ENCODE results near the gene ARHGEF4.
"Not testable (repeated sequence)": the region's sequence is repeated elsewhere in the genome, so short reads cannot be mapped to it uniquely, and the experiment has no call there.

ARHGEF4 gene

DNA sequence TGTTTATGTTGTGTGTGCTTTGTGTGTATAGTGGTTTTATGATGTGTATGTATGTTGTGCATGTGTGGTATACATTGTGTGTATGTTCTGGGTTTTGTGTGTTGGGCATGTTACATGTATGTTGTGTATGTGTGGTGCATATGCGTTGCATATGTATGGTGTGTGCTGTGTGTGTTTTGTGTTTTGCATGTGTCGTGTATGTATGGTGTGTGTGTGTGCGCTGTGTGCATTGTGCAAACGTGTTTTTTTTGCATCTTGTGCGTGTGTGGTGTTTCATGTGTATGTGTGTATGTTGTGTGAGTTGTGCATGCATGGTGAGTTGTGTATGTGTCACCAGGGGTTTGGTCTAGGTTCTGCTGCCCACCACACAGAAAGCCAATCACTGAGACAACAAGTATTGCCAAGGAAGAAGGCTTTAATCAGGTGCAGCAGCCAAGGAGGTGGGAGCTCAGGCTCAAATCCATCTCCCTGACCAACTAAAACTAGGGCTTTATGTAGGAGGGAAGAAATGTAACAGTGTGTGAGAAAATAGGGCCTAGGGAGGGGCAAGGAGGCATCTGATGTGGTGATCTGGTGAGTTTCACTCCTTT lies 140.8 kb downstream of the ARHGEF4 start:
- Mint-ChIP-seq H3K36me3 (no peaks in the 10 kb centered on the region), H3K27me3 (no peaks in the 10 kb centered on the region), H3K4me1 (no peaks in the 10 kb centered on the region), H3K27ac (no peak overlapping the region), H3K9me3 (no peaks in the 10 kb centered on the region), H3K4me3 (no peak overlapping the region)
- DNase-seq (ENCODE audit: low spot score in 2 of 2) (no peak), ATAC-seq (ENCODE audit: low read depth) (no peak)

DNA sequence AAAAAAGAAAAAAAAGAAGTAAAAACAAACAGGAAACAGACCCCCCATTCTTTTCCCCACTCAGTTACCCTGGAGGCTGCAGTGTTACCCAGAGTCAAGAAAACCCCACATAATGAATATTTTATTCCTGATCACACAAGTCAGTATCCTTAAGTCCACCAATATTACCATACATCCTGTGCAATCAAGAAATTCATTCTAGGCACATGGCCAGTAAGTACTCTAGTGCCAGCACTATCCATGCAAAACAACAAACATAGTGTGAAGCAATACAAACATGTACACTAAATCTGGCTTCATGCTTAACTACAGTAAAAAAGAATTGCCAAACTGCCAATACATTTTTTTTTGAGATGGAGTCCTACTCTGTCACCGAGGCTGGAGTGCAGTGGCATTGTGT lies 145.0 kb downstream of the ARHGEF4 start:
- peaks cover 4% of the 10 kb centered on the region for H3K9me3 Mint-ChIP-seq
- H3K27me3 Mint-ChIP-seq, result no peaks in the 10 kb centered on the region
- ATAC-seq (ENCODE audit: low read depth) (no peak), DNase-seq (ENCODE audit: low spot score in 2 of 2) (no peak)
- peaks cover 9% of the 10 kb centered on the region for H3K4me1 Mint-ChIP-seq
- peaks cover 4% of the 10 kb centered on the region for H3K36me3 Mint-ChIP-seq
- H3K27ac Mint-ChIP-seq, result no peak overlapping the region
- H3K4me3 Mint-ChIP-seq, result no peak overlapping the region

DNA sequence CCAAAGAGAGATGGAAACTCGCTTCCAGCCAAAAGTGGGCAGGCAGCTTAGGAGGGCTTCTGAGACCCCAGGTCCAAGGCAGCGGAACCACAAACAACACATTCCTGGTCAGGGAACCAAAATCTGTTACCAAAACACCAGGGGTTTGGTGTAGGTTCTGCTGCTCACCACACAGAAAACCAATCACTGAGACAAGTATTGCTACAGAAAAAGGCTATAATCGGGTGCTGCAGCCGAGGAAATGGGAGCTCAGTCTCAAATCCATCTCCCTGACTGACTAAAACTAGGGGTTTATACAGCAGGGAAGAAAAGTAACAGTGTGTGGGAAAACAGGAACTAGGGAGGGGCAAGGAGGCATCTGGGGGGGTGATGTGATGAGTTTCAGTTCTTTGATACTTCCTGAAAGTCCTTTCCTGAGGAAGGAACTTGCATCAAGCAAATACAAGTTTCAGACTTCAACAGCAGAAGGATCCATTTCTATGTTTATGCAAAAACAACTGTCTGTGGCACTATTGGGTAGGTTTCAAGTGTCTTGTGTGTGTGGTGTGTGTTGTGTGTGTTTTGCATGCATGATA lies 148.6 kb downstream of the ARHGEF4 start:
- H3K27ac Mint-ChIP-seq, result no peak overlapping the region
- H3K36me3 Mint-ChIP-seq, result peaks cover 4% of the 10 kb centered on the region
- peaks cover 9% of the 10 kb centered on the region for H3K4me1 Mint-ChIP-seq
- no peaks in the 10 kb centered on the region for H3K27me3 Mint-ChIP-seq
- ATAC-seq (ENCODE audit: low read depth) (no peak), DNase-seq (ENCODE audit: low spot score in 2 of 2) (no peak)
- peaks cover 4% of the 10 kb centered on the region for H3K9me3 Mint-ChIP-seq
- peak overlapping the region; percentile 18 for H3K4me3 Mint-ChIP-seq

DNA sequence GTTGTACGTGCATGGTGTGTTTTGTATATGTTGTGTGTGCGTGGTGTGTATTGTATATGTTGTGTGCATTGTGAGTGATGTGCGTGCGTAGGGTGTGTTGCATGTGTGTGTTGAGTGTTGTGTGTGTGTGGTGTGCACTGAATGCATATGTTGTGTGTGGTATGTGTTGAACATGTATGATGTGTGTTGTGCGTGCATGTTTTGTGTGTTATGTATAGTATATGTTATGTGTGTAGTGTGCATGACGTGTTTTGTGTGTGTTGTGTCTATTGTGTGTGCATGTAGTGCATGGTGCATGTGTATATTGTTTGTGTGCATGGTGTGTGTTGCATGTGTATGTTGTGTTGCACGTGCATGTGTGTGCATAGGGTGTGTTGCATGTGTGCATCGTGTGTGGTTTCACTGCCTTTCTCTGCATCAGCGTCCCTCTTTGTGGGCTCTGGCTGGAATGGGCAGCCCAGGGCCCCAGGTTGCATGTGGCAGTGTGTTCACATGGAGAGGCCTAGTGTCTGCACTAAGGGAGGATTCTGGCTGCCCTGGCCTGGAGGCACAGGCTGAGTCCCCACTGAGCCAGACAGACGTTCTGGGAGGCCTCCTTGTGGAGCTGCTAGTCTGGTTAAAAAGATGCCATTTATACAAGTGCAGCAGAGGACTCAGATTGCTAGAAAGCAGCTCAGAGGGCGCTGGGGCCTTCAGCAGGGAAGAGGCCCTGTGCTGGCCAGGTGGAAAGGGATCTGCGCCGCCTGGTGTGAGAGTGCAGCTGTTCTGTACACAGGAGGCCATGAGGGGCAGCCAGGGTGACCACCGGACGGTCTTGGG lies 149.3 kb downstream of the ARHGEF4 start:
- H3K27me3 Mint-ChIP-seq, result no peaks in the 10 kb centered on the region
- ATAC-seq (ENCODE audit: low read depth), result no peak
- H3K36me3 Mint-ChIP-seq, result peaks cover 4% of the 10 kb centered on the region
- no peak overlapping the region for H3K27ac Mint-ChIP-seq
- DNase-seq (ENCODE audit: low spot score in 2 of 2), result no peak
- peaks cover 4% of the 10 kb centered on the region for H3K9me3 Mint-ChIP-seq
- peaks cover 9% of the 10 kb centered on the region for H3K4me1 Mint-ChIP-seq
- peak overlapping the region; percentile 18 for H3K4me3 Mint-ChIP-seq

DNA sequence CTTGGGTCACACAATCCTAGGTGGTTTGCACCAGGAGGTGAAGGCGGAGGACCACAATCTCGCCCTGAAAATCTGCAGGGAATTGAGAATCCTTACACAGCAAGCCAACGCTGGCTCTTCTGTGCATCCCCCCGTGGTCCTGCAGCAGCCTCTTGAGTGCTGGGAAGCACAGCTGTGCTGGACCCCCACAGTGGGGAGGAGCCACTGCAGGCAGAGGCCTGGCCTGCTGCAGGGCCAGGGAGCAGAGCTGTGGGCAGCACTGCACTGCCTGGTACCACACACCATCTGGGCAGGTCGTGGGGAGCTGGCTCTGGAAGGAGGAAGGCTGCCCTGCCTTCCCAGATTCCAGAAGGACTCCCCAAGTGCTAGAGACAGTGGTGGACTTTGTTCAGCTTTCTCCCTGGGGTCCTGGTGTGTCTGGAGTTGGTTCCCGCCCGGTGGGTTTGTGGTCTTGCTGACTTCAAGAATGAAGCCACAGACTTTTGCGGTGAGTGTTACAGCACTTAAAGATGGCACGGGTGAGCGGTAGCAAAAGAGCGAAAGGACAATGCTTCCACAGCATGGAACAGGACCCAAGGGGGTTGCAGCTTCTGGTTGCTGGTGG lies 150.3 kb downstream of the ARHGEF4 start:
- ATAC-seq (ENCODE audit: low read depth) (no peak), DNase-seq (ENCODE audit: low spot score in 2 of 2) (no peak)
- no peak overlapping the region for H3K4me3 Mint-ChIP-seq
- no peak overlapping the region for H3K27ac Mint-ChIP-seq
- H3K27me3 Mint-ChIP-seq, result no peaks in the 10 kb centered on the region
- H3K36me3 Mint-ChIP-seq, result peaks cover 4% of the 10 kb centered on the region
- peaks cover 9% of the 10 kb centered on the region for H3K4me1 Mint-ChIP-seq
- peaks cover 4% of the 10 kb centered on the region for H3K9me3 Mint-ChIP-seq

DNA sequence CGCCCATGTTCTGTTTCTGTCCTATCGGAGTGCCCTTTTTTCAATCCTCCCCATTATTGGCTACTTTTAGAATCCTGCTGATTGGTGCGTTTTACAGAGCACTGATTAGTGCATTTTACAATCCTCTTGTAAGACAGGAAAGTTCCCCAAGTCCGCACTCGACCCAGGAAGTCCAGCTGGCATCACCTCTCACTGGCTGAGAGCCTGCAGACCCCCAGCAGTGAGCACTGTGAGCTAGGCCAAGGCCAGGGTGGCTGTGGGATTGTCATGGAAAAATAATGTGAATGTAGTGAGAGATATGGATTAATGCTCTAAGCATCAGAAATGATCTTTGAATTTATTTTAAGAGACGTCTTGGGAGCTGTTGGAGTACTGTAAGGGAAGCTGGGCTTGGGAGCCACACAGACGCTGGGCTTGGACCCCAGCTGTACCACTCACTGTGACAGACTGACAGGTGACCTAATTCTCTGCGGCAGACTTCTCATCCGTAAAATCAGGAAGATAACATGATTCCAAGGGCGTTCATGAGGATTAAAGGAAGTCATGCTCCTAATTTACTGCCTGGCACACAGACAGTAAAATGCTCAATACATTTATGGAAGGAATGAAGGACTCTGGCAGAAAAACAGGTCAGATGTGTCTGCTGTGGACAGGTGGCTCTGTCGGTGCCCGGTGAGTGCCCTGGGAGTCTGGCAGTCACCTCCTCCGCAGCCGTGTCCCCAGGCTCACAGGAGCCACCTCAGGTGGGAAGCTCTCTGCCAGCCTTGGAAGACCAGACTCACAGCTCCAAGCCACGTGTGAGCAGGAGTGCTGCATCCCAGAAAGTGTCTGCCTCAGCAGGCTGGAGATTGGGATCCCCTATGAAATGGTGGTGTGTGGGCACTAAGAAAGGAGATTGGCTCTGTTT lies 151.1 kb downstream of the ARHGEF4 start:
- Mint-ChIP-seq H3K27me3 (no peaks in the 10 kb centered on the region), H3K4me3 (no peak overlapping the region), H3K4me1 (peaks cover 9% of the 10 kb centered on the region), H3K9me3 (peaks cover 4% of the 10 kb centered on the region), H3K27ac (no peak overlapping the region), H3K36me3 (peaks cover 4% of the 10 kb centered on the region)
- DNase-seq (ENCODE audit: low spot score in 2 of 2) (no peak), ATAC-seq (ENCODE audit: low read depth) (no peak)

DNA sequence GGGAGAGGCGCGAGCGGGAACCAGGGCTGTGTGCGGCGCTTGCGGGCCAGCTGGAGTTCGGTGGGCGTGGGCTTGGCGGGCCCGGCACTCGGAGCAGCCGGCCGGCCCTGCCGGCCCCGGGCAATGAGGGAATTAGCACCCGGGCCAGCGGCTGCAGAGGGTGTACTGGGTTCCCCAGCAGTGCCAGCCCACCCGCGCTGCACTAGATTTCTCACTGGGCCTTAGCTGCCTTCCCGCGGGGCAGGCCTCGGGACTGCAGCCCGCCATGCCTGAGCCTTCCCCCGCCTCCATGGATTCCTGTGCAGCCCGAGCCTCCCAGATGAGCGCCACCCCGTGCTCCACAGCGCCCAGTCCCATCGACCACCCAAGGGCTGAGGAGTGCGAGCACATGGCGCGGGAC lies 154.7 kb downstream of the ARHGEF4 start:
- H3K9me3 Mint-ChIP-seq, H3K27me3 Mint-ChIP-seq, H3K4me1 Mint-ChIP-seq: not testable (repeated sequence)

DNA sequence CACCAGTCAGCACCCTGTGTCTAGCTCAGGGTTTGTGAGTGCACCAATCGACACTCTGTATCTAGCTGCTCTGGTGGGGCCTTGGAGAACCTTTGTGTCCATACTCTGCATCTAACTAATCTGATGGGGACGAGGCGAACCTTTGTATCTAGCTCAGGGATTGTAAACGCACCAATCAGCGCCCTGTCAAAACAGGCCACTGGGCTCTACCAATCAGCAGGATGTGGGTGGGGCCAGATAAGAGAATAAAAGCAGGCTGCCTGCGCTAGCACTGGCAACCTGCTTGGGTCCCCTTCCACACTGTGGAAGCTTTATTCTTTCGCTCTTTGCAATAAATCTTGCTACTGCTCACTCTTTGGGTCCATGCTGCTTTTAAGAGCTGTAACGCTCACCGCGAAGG lies 155.3 kb downstream of the ARHGEF4 start:
- not testable (repeated sequence) for H3K27me3 Mint-ChIP-seq; ATAC-seq (ENCODE audit: low read depth); H3K4me1 Mint-ChIP-seq; H3K36me3 Mint-ChIP-seq; H3K4me3 Mint-ChIP-seq; H3K9me3 Mint-ChIP-seq; DNase-seq (ENCODE audit: low spot score in 2 of 2); H3K27ac Mint-ChIP-seq

More for the DNA sequence above, 154.7 kb downstream of the ARHGEF4 start:
- H3K4me3 Mint-ChIP-seq; H3K27ac Mint-ChIP-seq; H3K36me3 Mint-ChIP-seq; DNase-seq (ENCODE audit: low spot score in 2 of 2); ATAC-seq (ENCODE audit: low read depth): not testable (repeated sequence)

DNA sequence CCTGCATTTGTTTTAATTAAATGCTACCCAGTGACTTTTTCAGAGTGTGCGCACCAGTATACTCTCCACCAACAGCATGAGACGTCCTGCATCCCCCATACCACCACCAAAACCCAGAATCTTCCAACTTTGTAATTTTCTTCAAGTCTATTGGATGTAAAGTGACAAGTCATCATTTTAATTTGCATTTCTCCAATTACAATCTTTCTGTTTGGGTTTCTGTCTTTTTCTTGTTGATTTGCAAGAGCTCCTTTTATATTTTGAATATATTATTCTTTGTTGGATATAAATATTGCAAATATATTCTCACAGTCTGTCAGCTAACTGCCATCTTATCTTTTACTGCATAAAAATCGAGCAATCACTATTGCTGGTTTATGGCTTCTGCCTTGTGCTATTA lies 160.0 kb downstream of the ARHGEF4 start:
- Mint-ChIP-seq H3K27me3 (peaks cover 6% of the 10 kb centered on the region), H3K9me3 (no peaks in the 10 kb centered on the region), H3K36me3 (no peaks in the 10 kb centered on the region), H3K27ac (no peak overlapping the region), H3K4me1 (no peaks in the 10 kb centered on the region), H3K4me3 (no peak overlapping the region)
- DNase-seq (ENCODE audit: low spot score in 2 of 2) (no peak), ATAC-seq (ENCODE audit: low read depth) (no peak)

DNA sequence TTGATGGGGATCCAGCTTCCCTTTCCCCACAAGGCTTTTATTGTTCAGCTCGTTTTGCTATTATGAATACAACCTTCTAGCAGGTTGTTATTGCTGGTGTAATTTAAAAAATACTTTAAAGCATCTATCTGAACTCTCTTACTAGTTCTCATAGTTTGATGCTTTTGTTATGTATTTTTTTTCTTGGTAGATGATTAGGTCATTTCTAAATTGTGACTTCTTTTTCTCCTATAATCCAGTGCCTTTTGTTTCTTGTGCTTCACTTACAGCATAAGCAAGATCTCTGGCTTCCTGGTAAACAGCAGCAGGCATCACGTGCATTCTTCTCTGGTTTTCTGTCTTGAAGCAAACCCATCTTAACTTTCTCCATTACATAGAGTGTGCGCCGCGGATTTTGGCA lies 160.5 kb downstream of the ARHGEF4 start:
- Mint-ChIP-seq H3K27me3 (peaks cover 7% of the 10 kb centered on the region), H3K4me3 (no peak overlapping the region), H3K9me3 (no peaks in the 10 kb centered on the region), H3K36me3 (no peaks in the 10 kb centered on the region), H3K27ac (no peak overlapping the region), H3K4me1 (no peaks in the 10 kb centered on the region)
- ATAC-seq (ENCODE audit: low read depth) (no peak), DNase-seq (ENCODE audit: low spot score in 2 of 2) (no peak)

DNA sequence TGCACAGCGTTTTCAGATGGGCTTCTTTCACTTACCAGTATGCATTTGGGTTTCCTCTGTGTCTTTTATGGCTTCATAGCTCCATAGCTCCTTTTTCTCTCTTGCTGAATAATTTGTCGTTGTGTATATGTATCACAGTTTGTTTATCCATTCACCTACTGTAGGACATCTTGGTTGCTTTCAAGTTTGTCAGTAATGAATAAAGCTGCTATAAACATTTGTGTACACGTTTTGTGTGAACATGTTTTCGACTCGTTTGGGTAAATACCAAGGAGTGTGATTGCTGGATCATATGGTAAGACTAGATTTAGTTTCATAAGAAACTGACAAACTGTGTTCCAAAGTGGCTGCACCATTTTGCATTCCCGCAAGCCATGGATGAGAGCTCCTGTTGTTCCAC lies 161.8 kb downstream of the ARHGEF4 start:
- H3K4me1 Mint-ChIP-seq, result no peaks in the 10 kb centered on the region
- no peak overlapping the region for H3K4me3 Mint-ChIP-seq
- no peak overlapping the region for H3K27ac Mint-ChIP-seq
- no peak for DNase-seq (ENCODE audit: low spot score in 2 of 2)
- no peaks in the 10 kb centered on the region for H3K36me3 Mint-ChIP-seq
- H3K27me3 Mint-ChIP-seq, result peaks cover 7% of the 10 kb centered on the region
- no peak for ATAC-seq (ENCODE audit: low read depth)
- H3K9me3 Mint-ChIP-seq, result no peaks in the 10 kb centered on the region

DNA sequence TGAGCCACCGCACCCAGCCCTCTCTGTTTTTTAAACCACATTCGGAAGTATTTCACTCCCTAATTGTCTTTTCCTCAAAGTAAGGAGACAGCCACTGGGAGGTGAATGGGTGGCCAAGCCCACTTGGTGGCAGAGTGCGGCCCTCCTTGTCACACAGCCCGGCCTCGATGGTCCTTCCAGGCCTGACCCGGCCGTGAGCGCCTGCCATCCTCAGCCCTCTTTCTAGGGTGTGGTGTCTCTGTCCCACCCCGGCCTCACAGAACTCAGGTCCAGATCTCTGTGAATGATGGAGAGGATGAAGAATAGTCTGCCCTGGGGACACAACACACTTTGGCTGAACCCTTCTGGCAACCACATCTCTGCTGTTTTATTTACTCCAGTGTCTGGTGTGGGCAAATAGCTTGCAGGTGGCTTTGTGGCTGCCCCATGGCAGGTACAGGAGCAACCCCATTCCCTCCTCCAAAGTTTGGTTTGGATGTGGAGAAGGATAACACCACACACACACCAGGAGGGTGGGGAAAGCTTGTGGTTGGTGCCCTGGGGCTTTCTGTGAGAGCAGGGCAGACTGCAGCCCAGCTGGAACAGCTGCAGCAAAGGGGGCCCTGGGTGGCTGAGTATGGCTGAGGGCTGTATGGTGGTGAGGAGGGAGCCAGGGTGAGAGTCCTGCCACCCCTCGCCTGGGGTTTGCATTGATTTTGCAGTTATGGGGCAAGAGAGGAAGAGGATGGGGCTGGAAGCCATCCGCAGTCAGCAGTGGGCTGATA lies 167.9 kb downstream of the ARHGEF4 start:
- Mint-ChIP-seq H3K4me3 (no peak overlapping the region), H3K4me1 (no peaks in the 10 kb centered on the region), H3K36me3 (no peaks in the 10 kb centered on the region), H3K9me3 (peaks cover 3% of the 10 kb centered on the region), H3K27me3 (peaks cover 6% of the 10 kb centered on the region), H3K27ac (no peak overlapping the region)
- ATAC-seq (ENCODE audit: low read depth) (no peak), DNase-seq (ENCODE audit: low spot score in 2 of 2) (no peak)

Measured in memory B cell (primary cell).